ENCODE measurements around the gene APRT.

APRT gene

GRCh38 chr16:88817785-88818574 is 6.3 kb upstream of the APRT start:
- Histone ChIP-seq H3K4me3 (replicated peaks; ENCODE audit: insufficient read depth, low read length) (no peak overlapping the region), H3K27me3 (ENCODE audit: insufficient read depth, poor library complexity, severe bottlenecking) (no peaks in the 10 kb centered on the region), H3K27ac (replicated peaks) (no peak overlapping the region)
- TF ChIP-seq POLR2AphosphoS5 (IDR thresholded peaks at IDR 0.05; ENCODE audit: low read depth) (peak; percentile 15; the same call in 1 of the 2 replicates), SPI1 (IDR thresholded peaks at IDR 0.05; ENCODE audit: borderline replicate concordance, low read depth) (no peak)
- no peak for DNase-seq (ENCODE audit: low read depth in 1 of 2, low spot score in 1 of 2)

DNA sequence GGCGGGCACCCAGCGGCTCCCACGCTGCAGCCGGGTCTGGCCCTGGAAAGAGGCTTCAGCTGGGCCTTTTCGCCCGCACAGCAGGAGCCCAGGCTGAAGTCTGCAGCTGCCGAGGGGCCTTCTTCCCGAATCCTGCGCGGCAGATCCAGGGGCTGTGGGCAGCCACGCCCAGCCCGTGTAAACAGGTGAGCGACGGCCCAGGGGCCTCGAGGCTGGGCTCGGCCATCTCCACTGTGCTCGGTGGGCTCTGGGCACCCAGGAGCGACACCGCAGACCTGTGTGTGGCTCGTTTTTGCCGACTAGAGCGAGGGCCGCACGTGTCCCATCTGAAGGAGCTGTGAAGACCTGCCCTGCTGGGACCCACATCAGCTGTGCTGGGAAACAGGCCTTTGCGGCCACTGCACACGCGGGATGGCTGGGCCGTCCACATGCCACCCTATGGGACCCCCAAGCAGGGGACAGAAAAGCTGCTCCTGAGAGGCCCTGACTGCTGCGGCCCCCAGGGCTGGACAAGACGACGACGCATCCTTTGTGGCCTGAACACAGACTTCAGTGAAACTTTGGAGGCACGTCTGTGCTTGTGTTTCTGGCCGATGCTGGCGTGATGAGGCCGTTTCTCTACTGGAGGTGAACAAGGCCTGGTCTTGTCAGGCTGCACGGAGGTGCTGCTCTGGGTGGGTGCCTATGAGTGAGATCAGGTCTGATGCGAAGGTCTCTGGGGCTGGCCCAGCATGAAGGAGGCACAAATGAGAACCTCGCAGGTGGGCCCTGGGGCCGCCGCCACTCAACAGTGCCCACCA is 5.2 kb upstream of the APRT start:
- DNase-seq (ENCODE audit: low read depth in 1 of 2, low spot score in 1 of 2): no peak
- TF ChIP-seq REST (IDR thresholded peaks at IDR 0.05; ENCODE audit: insufficient replicate concordance, low read depth) (no peak), GABPA (IDR thresholded peaks at IDR 0.05; ENCODE audit: low read depth) (no peak), SPI1 (IDR thresholded peaks at IDR 0.05; ENCODE audit: borderline replicate concordance, low read depth) (no peak), POLR2AphosphoS5 (IDR thresholded peaks at IDR 0.05; ENCODE audit: low read depth) (no peak)
- TF ChIP-seq, protein P1, sequence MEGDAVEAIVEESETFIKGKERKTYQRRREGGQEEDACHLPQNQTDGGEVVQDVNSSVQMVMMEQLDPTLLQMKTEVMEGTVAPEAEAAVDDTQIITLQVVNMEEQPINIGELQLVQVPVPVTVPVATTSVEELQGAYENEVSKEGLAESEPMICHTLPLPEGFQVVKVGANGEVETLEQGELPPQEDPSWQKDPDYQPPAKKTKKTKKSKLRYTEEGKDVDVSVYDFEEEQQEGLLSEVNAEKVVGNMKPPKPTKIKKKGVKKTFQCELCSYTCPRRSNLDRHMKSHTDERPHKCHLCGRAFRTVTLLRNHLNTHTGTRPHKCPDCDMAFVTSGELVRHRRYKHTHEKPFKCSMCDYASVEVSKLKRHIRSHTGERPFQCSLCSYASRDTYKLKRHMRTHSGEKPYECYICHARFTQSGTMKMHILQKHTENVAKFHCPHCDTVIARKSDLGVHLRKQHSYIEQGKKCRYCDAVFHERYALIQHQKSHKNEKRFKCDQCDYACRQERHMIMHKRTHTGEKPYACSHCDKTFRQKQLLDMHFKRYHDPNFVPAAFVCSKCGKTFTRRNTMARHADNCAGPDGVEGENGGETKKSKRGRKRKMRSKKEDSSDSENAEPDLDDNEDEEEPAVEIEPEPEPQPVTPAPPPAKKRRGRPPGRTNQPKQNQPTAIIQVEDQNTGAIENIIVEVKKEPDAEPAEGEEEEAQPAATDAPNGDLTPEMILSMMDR (IDR thresholded peaks at IDR 0.05; ENCODE audit: insufficient read depth, low read length): no peak
- no peak overlapping the region for H3K27ac ChIP-seq (replicated peaks)
- H3K27me3 ChIP-seq (ENCODE audit: insufficient read depth, poor library complexity, severe bottlenecking): no peaks in the 10 kb centered on the region
- no peak overlapping the region for H3K4me3 ChIP-seq (replicated peaks; ENCODE audit: insufficient read depth, low read length)

GRCh38 chr16:88815901-88816589 is 4.3 kb upstream of the APRT start:
- no peak overlapping the region for H3K27ac ChIP-seq (replicated peaks)
- TF ChIP-seq GABPA (IDR thresholded peaks at IDR 0.05; ENCODE audit: low read depth) (no peak), SPI1 (IDR thresholded peaks at IDR 0.05; ENCODE audit: borderline replicate concordance, low read depth) (no peak), REST (IDR thresholded peaks at IDR 0.05; ENCODE audit: insufficient replicate concordance, low read depth) (no peak), POLR2AphosphoS5 (IDR thresholded peaks at IDR 0.05; ENCODE audit: low read depth) (no peak)
- TF ChIP-seq, protein P1 (IDR thresholded peaks at IDR 0.05; ENCODE audit: insufficient read depth, low read length): peak; percentile 35
- DNase-seq (ENCODE audit: low read depth in 1 of 2, low spot score in 1 of 2): peak in 1 of 2 experiments; percentile 27
- no peaks in the 10 kb centered on the region for H3K27me3 ChIP-seq (ENCODE audit: insufficient read depth, poor library complexity, severe bottlenecking)
- no peak overlapping the region for H3K4me3 ChIP-seq (replicated peaks; ENCODE audit: insufficient read depth, low read length)

DNA sequence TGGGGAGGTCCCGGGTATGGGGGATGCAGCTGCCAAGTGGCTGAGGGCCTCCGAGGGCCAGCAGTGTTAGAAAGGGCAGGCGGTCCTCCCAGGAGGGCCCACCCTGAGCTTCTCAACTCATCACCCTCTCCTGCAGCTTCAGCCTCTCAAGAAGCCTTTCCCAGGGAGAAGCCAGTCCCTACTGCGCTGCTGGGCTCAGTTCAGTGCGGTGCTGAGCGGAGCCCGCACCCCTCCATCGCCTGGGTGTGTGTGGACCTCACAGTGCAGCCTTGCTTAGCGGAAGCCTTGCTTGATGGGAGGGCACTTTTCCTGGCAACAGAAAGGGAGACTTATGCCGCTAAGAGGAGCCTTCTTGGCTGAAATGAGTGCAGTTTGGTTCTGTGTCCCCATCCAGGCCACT is 3.5 kb upstream of the APRT start:
- no peaks in the 10 kb centered on the region for H3K27me3 ChIP-seq (ENCODE audit: insufficient read depth, poor library complexity, severe bottlenecking)
- no peak overlapping the region for H3K4me3 ChIP-seq (replicated peaks; ENCODE audit: insufficient read depth, low read length)
- no peak for TF ChIP-seq GABPA (IDR thresholded peaks at IDR 0.05; ENCODE audit: low read depth)
- TF ChIP-seq POLR2AphosphoS5 (IDR thresholded peaks at IDR 0.05; ENCODE audit: low read depth): no peak
- TF ChIP-seq SPI1 (IDR thresholded peaks at IDR 0.05; ENCODE audit: borderline replicate concordance, low read depth): no peak
- TF ChIP-seq, protein P1 (IDR thresholded peaks at IDR 0.05; ENCODE audit: insufficient read depth, low read length): no peak
- no peak for TF ChIP-seq REST (IDR thresholded peaks at IDR 0.05; ENCODE audit: insufficient replicate concordance, low read depth)
- DNase-seq (ENCODE audit: low read depth in 1 of 2, low spot score in 1 of 2): no peak
- no peak overlapping the region for H3K27ac ChIP-seq (replicated peaks)
